ENCODE measurements around the gene RYR1. TPM values are rescaled to one million over a fixed set of nuclear protein-coding genes. Genes with fewer than 3 reads are reported as not detected.
"Not testable (repeated sequence)": the region's sequence is repeated elsewhere in the genome, so short reads cannot be mapped to it uniquely, and the experiment has no call there.

Gene RYR1
- total RNA-seq, 1 donor = 0.10 TPM

- H3K27me3 ChIP-seq (ENCODE audit: insufficient read depth, low read length) = no peaks in the 10 kb centered on the region
- H3K4me3 ChIP-seq (ENCODE audit: low read length) = no peak overlapping the region
- no peaks in the 10 kb centered on the region for H3K9me3 ChIP-seq (ENCODE audit: low read depth, low read length)
- no peaks in the 10 kb centered on the region for H3K4me1 ChIP-seq (ENCODE audit: insufficient read depth, low read length)
Measured at GRCh38 chr19:38599722-38600121, 166.2 kb downstream of the RYR1 start.

GRCh38 chr19:38602856-38603255, 169.4 kb downstream of the RYR1 start:
- not testable (repeated sequence) for H3K4me3 ChIP-seq (ENCODE audit: low read length); H3K4me1 ChIP-seq (ENCODE audit: insufficient read depth, low read length); H3K9me3 ChIP-seq (ENCODE audit: low read depth, low read length); H3K27me3 ChIP-seq (ENCODE audit: insufficient read depth, low read length)

GRCh38 chr19:38606131-38606530, 172.6 kb downstream of the RYR1 start:
- H3K4me3 ChIP-seq (ENCODE audit: low read length) = no peak overlapping the region
- no peaks in the 10 kb centered on the region for H3K9me3 ChIP-seq (ENCODE audit: low read depth, low read length)
- no peaks in the 10 kb centered on the region for H3K27me3 ChIP-seq (ENCODE audit: insufficient read depth, low read length)
- no peaks in the 10 kb centered on the region for H3K4me1 ChIP-seq (ENCODE audit: insufficient read depth, low read length)

GRCh38 chr19:38614289-38614688, 180.8 kb downstream of the RYR1 start:
- Histone ChIP-seq H3K27me3 (ENCODE audit: insufficient read depth, low read length) (no peaks in the 10 kb centered on the region), H3K9me3 (ENCODE audit: low read depth, low read length) (no peaks in the 10 kb centered on the region), H3K4me3 (ENCODE audit: low read length) (no peak overlapping the region), H3K4me1 (ENCODE audit: insufficient read depth, low read length) (peaks cover 34% of the 10 kb centered on the region)

- H3K4me3 ChIP-seq (ENCODE audit: low read length) = no peak overlapping the region
- H3K27me3 ChIP-seq (ENCODE audit: insufficient read depth, low read length) = no peaks in the 10 kb centered on the region
- no peaks in the 10 kb centered on the region for H3K9me3 ChIP-seq (ENCODE audit: low read depth, low read length)
- peaks cover 42% of the 10 kb centered on the region for H3K4me1 ChIP-seq (ENCODE audit: insufficient read depth, low read length)
Measured at GRCh38 chr19:38615007-38615581, 181.6 kb downstream of the RYR1 start.

- H3K4me3 ChIP-seq (ENCODE audit: low read length) = no peak overlapping the region
Measured at GRCh38 chr19:38616265-38616664, 182.8 kb downstream of the RYR1 start.

GRCh38 chr19:38617283-38617763, 183.8 kb downstream of the RYR1 start:
- H3K4me3 ChIP-seq (ENCODE audit: low read length) = peak overlapping the region; percentile 73
- H3K27me3 ChIP-seq (ENCODE audit: insufficient read depth, low read length) = no peaks in the 10 kb centered on the region
- H3K9me3 ChIP-seq (ENCODE audit: low read depth, low read length) = no peaks in the 10 kb centered on the region
- peaks cover 44% of the 10 kb centered on the region for H3K4me1 ChIP-seq (ENCODE audit: insufficient read depth, low read length)

More at GRCh38 chr19:38616265-38616664, 182.8 kb downstream of the RYR1 start:
- peaks cover 44% of the 10 kb centered on the region for H3K4me1 ChIP-seq (ENCODE audit: insufficient read depth, low read length)
- no peaks in the 10 kb centered on the region for H3K9me3 ChIP-seq (ENCODE audit: low read depth, low read length)
- H3K27me3 ChIP-seq (ENCODE audit: insufficient read depth, low read length) = no peaks in the 10 kb centered on the region

- peaks cover 44% of the 10 kb centered on the region for H3K4me1 ChIP-seq (ENCODE audit: insufficient read depth, low read length)
- H3K27me3 ChIP-seq (ENCODE audit: insufficient read depth, low read length) = no peaks in the 10 kb centered on the region
- no peaks in the 10 kb centered on the region for H3K9me3 ChIP-seq (ENCODE audit: low read depth, low read length)
- peak within 1 kb of the TSS; percentile 73 for H3K4me3 ChIP-seq (ENCODE audit: low read length)
Measured at GRCh38 chr19:38617764-38618589, 184.5 kb downstream of the RYR1 start, which contains the start of gene MAP4K1. TSS of gene MAP4K1 (minus strand) at chr19:38617953. CDS start at chr19:38617895, 58 bp downstream.

GRCh38 chr19:38618590-38619360, 185.3 kb downstream of the RYR1 start, which contains the start of gene EIF3K:
TSS of gene EIF3K (plus strand) at chr19:38619188. CDS start at chr19:38619269, 81 bp downstream.
- no peaks in the 10 kb centered on the region for H3K9me3 ChIP-seq (ENCODE audit: low read depth, low read length)
- H3K27me3 ChIP-seq (ENCODE audit: insufficient read depth, low read length) = no peaks in the 10 kb centered on the region
- peak within 1 kb of the TSS; percentile 73 for H3K4me3 ChIP-seq (ENCODE audit: low read length)
- H3K4me1 ChIP-seq (ENCODE audit: insufficient read depth, low read length) = peaks cover 44% of the 10 kb centered on the region

- no peaks in the 10 kb centered on the region for H3K27me3 ChIP-seq (ENCODE audit: insufficient read depth, low read length)
- no peaks in the 10 kb centered on the region for H3K9me3 ChIP-seq (ENCODE audit: low read depth, low read length)
- peak overlapping the region; percentile 73 for H3K4me3 ChIP-seq (ENCODE audit: low read length)
- peaks cover 44% of the 10 kb centered on the region for H3K4me1 ChIP-seq (ENCODE audit: insufficient read depth, low read length)
Measured at GRCh38 chr19:38619361-38620174, 186.1 kb downstream of the RYR1 start.

- H3K4me3 ChIP-seq (ENCODE audit: low read length) = no peak overlapping the region
- H3K27me3 ChIP-seq (ENCODE audit: insufficient read depth, low read length) = no peaks in the 10 kb centered on the region
- H3K4me1 ChIP-seq (ENCODE audit: insufficient read depth, low read length) = peaks cover 6% of the 10 kb centered on the region
- no peaks in the 10 kb centered on the region for H3K9me3 ChIP-seq (ENCODE audit: low read depth, low read length)
Measured at GRCh38 chr19:38624822-38625221, 191.3 kb downstream of the RYR1 start.

GRCh38 chr19:38626401-38626800, 192.9 kb downstream of the RYR1 start:
- H3K4me3 ChIP-seq (ENCODE audit: low read length) = no peak overlapping the region
- H3K4me1 ChIP-seq (ENCODE audit: insufficient read depth, low read length) = no peaks in the 10 kb centered on the region
- H3K27me3 ChIP-seq (ENCODE audit: insufficient read depth, low read length) = no peaks in the 10 kb centered on the region
- H3K9me3 ChIP-seq (ENCODE audit: low read depth, low read length) = no peaks in the 10 kb centered on the region

- Histone ChIP-seq H3K9me3 (ENCODE audit: low read depth, low read length) (no peaks in the 10 kb centered on the region), H3K4me1 (ENCODE audit: insufficient read depth, low read length) (peaks cover under 1% of the 10 kb centered on the region), H3K27me3 (ENCODE audit: insufficient read depth, low read length) (no peaks in the 10 kb centered on the region), H3K4me3 (ENCODE audit: low read length) (no peak overlapping the region)
Measured at GRCh38 chr19:38629568-38629967, 196.1 kb downstream of the RYR1 start.

GRCh38 chr19:38631301-38631700, 197.8 kb downstream of the RYR1 start:
- not testable (repeated sequence) for H3K4me3 ChIP-seq (ENCODE audit: low read length); H3K27me3 ChIP-seq (ENCODE audit: insufficient read depth, low read length); H3K9me3 ChIP-seq (ENCODE audit: low read depth, low read length)
- peaks cover 15% of the 10 kb centered on the region for H3K4me1 ChIP-seq (ENCODE audit: insufficient read depth, low read length)
